ENCODE results near the gene TLR8.

DNA sequence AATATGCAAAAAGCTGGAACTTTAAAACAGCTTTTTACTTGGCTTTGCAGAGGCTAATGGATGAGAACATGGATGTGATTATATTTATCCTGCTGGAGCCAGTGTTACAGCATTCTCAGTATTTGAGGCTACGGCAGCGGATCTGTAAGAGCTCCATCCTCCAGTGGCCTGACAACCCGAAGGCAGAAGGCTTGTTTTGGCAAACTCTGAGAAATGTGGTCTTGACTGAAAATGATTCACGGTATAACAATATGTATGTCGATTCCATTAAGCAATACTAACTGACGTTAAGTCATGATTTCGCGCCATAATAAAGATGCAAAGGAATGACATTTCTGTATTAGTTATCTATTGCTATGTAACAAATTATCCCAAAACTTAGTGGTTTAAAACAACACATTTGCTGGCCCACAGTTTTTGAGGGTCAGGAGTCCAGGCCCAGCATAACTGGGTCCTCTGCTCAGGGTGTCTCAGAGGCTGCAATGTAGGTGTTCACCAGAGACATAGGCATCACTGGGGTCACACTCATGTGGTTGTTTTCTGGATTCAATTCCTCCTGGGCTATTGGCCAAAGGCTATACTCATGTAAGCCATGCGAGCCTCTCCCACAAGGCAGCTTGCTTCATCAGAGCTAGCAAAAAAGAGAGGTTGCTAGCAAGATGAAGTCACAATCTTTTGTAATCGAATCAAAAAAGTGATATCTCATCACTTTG is 15.6 kb downstream of the TLR8 start:
- no peak for TF ChIP-seq POLR2A (IDR thresholded peaks at IDR 0.05)
- TF ChIP-seq, protein P1, sequence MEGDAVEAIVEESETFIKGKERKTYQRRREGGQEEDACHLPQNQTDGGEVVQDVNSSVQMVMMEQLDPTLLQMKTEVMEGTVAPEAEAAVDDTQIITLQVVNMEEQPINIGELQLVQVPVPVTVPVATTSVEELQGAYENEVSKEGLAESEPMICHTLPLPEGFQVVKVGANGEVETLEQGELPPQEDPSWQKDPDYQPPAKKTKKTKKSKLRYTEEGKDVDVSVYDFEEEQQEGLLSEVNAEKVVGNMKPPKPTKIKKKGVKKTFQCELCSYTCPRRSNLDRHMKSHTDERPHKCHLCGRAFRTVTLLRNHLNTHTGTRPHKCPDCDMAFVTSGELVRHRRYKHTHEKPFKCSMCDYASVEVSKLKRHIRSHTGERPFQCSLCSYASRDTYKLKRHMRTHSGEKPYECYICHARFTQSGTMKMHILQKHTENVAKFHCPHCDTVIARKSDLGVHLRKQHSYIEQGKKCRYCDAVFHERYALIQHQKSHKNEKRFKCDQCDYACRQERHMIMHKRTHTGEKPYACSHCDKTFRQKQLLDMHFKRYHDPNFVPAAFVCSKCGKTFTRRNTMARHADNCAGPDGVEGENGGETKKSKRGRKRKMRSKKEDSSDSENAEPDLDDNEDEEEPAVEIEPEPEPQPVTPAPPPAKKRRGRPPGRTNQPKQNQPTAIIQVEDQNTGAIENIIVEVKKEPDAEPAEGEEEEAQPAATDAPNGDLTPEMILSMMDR (IDR thresholded peaks at IDR 0.05) = no peak
- no peak for TF ChIP-seq POLR2AphosphoS5 (IDR thresholded peaks at IDR 0.05)
